Measurements from ENCODE around the gene CASP4. TPM values are rescaled to one million over a fixed set of nuclear protein-coding genes. Genes with fewer than 3 reads are reported as not detected.

CASP4 gene
- total RNA-seq, 1 experiment from 2014 or later, result 92.7 TPM

- DNase-seq (ENCODE audit: low spot score), result peak; percentile 3
- Histone ChIP-seq H3K27me3 (replicated peaks; ENCODE audit: insufficient read depth, low read depth, low read length, poor library complexity) (no peaks in the 10 kb centered on the region), H3K27ac (ENCODE audit: low read depth, low read length, poor library complexity, severe bottlenecking) (no peak overlapping the region), H3K4me1 (ENCODE audit: insufficient read depth, low read length, poor library complexity, severe bottlenecking) (no peaks in the 10 kb centered on the region), H3K9me3 (ENCODE audit: low read depth, low read length, poor library complexity, severe bottlenecking) (no peaks in the 10 kb centered on the region), H3K36me3 (ENCODE audit: insufficient read depth, low read length, poor library complexity, severe bottlenecking) (no peaks in the 10 kb centered on the region), H3K4me3 (ENCODE audit: low read depth, low read length, poor library complexity, severe bottlenecking) (peak overlapping the region; percentile 33)
- intact Hi-C loops (cut with micrococcal nuclease; ENCODE audit: unreplicated experiment), result no loop called here
- ChIA-PET POLR2A (ENCODE audit: low non-redundant PET) (no interaction called here), CTCF (no interaction called here)
- no TSS peak for BruUV-seq (replicated peaks)
- no peak for TF ChIP-seq EZH2 (IDR thresholded peaks at IDR 0.05; ENCODE audit: borderline replicate concordance, low read depth, low read length, poor library complexity, severe bottlenecking)
- TF ChIP-seq CTCF (conservative IDR thresholded peaks at IDR 0.05; ENCODE audit: low read depth, low read length), result no peak
These were observed 50.1 kb downstream of the CASP4 start for GRCh38 chr11:104918113-104918824.

- TF ChIP-seq CTCF (conservative IDR thresholded peaks at IDR 0.05; ENCODE audit: low read depth, low read length) (no peak), EZH2 (IDR thresholded peaks at IDR 0.05; ENCODE audit: borderline replicate concordance, low read depth, low read length, poor library complexity, severe bottlenecking) (no peak)
- CTCF ChIA-PET, result no interaction called here
These were observed 50.9 kb downstream of the CASP4 start for GRCh38 chr11:104917271-104918112.

GRCh38 chr11:104916442-104916841, 51.9 kb downstream of the CASP4 start:
- ChIA-PET CTCF (no interaction called here), POLR2A (ENCODE audit: low non-redundant PET) (no interaction called here)
- Histone ChIP-seq H3K27me3 (replicated peaks; ENCODE audit: insufficient read depth, low read depth, low read length, poor library complexity) (no peaks in the 10 kb centered on the region), H3K4me1 (ENCODE audit: insufficient read depth, low read length, poor library complexity, severe bottlenecking) (no peaks in the 10 kb centered on the region), H3K27ac (ENCODE audit: low read depth, low read length, poor library complexity, severe bottlenecking) (no peak overlapping the region), H3K36me3 (ENCODE audit: insufficient read depth, low read length, poor library complexity, severe bottlenecking) (no peaks in the 10 kb centered on the region), H3K9me3 (ENCODE audit: low read depth, low read length, poor library complexity, severe bottlenecking) (no peaks in the 10 kb centered on the region), H3K4me3 (ENCODE audit: low read depth, low read length, poor library complexity, severe bottlenecking) (no peak overlapping the region)
- BruUV-seq (replicated peaks), result no TSS peak
- intact Hi-C loops (cut with micrococcal nuclease; ENCODE audit: unreplicated experiment), result no loop called here
- no peak for DNase-seq (ENCODE audit: low spot score)
- TF ChIP-seq EZH2 (IDR thresholded peaks at IDR 0.05; ENCODE audit: borderline replicate concordance, low read depth, low read length, poor library complexity, severe bottlenecking) (no peak), CTCF (conservative IDR thresholded peaks at IDR 0.05; ENCODE audit: low read depth, low read length) (no peak)

More at GRCh38 chr11:104917271-104918112, 50.9 kb downstream of the CASP4 start:
- Histone ChIP-seq H3K27ac (ENCODE audit: low read depth, low read length, poor library complexity, severe bottlenecking) (no peak overlapping the region), H3K4me3 (ENCODE audit: low read depth, low read length, poor library complexity, severe bottlenecking) (peak overlapping the region; percentile 33), H3K36me3 (ENCODE audit: insufficient read depth, low read length, poor library complexity, severe bottlenecking) (no peaks in the 10 kb centered on the region), H3K27me3 (replicated peaks; ENCODE audit: insufficient read depth, low read depth, low read length, poor library complexity) (no peaks in the 10 kb centered on the region), H3K9me3 (ENCODE audit: low read depth, low read length, poor library complexity, severe bottlenecking) (no peaks in the 10 kb centered on the region), H3K4me1 (ENCODE audit: insufficient read depth, low read length, poor library complexity, severe bottlenecking) (no peaks in the 10 kb centered on the region)
- no peak for DNase-seq (ENCODE audit: low spot score)
- intact Hi-C loops (cut with micrococcal nuclease; ENCODE audit: unreplicated experiment), result no loop called here
- POLR2A ChIA-PET (ENCODE audit: low non-redundant PET), result interaction anchor here (0.6 kb wide), 2 partner anchors 947 to 961 kb away, joined by 3 to 7 read pairs; no protein-coding TSS in a partner anchor
- BruUV-seq (replicated peaks), result no TSS peak
